GM12864 (cell line): ENCODE data around the gene ARNT2.
A peak's percentile ranks its signal among the peaks of the same experiment; 100 is the strongest.

ENCODE experiments used
- DNase-seq: peaks from one replicate; pipeline ENCODE4 v3.0.0-alpha.2; 2011; ENCODE audit warnings: low read depth
- H3K4me3 ChIP-seq: 2 replicates; pipeline ENCODE4 v1.5.1; 2011; ENCODE audit warnings: mild to moderate bottlenecking, low read depth, low read length, control low read depth
- TF ChIP-seq, protein P1 (sequence below): IDR thresholded peaks from 2 replicates; pipeline ENCODE4 v1.5.1; 2011; ENCODE audit warnings: low read depth, mild to moderate bottlenecking, moderate library complexity, low read length, control low read depth, inconsistent platforms; ENCODE audit errors: missing control alignments

Gene ARNT2

DNA sequence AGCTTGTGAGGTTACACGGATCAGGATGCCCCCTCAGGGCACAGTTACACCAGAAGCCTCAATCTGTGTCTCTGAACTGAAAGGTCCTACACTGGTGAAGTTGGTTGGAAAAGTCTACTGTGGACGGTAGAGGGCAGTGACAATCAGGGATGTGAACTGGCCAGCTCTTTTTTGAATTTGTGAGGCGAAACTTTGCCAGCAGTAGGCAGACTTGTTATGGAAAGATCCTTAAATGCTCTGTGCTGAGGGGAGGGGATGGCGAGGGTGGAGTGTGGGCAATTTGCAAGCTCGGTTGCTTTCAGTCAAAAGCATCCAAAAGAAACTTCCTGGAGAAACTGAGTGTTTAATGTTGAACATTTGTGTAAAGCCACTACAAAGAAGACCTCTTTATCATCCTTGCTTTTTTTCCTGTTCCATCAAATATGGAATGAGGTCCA, 163.6 kb downstream of the ARNT2 start:
- H3K4me3 ChIP-seq, result no peak overlapping the region
- TF ChIP-seq, protein P1, sequence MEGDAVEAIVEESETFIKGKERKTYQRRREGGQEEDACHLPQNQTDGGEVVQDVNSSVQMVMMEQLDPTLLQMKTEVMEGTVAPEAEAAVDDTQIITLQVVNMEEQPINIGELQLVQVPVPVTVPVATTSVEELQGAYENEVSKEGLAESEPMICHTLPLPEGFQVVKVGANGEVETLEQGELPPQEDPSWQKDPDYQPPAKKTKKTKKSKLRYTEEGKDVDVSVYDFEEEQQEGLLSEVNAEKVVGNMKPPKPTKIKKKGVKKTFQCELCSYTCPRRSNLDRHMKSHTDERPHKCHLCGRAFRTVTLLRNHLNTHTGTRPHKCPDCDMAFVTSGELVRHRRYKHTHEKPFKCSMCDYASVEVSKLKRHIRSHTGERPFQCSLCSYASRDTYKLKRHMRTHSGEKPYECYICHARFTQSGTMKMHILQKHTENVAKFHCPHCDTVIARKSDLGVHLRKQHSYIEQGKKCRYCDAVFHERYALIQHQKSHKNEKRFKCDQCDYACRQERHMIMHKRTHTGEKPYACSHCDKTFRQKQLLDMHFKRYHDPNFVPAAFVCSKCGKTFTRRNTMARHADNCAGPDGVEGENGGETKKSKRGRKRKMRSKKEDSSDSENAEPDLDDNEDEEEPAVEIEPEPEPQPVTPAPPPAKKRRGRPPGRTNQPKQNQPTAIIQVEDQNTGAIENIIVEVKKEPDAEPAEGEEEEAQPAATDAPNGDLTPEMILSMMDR, result peak; percentile 59
- DNase-seq, result no peak

DNA sequence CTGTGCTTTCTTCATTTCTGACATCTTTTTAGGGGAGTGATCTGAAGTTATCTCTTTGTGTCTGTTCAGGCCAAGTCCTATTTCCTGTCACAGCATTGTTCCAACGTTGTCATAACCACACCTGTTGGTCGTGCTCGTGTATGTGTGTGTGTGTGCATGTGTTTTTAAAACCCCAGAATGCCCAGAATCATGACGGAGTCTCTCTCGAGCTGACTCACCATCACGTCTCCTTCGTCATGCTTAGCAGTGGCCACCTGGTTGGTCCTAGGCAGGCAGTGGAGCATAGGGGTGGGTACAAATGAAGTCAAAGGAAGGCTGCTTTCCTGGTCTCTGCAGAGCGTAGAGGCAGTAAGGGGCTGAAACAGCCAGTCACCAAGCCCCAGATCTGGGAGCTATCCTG, 164.1 kb downstream of the ARNT2 start:
- no peak for DNase-seq
- TF ChIP-seq, protein P1, result no peak
- H3K4me3 ChIP-seq, result no peak overlapping the region

DNA sequence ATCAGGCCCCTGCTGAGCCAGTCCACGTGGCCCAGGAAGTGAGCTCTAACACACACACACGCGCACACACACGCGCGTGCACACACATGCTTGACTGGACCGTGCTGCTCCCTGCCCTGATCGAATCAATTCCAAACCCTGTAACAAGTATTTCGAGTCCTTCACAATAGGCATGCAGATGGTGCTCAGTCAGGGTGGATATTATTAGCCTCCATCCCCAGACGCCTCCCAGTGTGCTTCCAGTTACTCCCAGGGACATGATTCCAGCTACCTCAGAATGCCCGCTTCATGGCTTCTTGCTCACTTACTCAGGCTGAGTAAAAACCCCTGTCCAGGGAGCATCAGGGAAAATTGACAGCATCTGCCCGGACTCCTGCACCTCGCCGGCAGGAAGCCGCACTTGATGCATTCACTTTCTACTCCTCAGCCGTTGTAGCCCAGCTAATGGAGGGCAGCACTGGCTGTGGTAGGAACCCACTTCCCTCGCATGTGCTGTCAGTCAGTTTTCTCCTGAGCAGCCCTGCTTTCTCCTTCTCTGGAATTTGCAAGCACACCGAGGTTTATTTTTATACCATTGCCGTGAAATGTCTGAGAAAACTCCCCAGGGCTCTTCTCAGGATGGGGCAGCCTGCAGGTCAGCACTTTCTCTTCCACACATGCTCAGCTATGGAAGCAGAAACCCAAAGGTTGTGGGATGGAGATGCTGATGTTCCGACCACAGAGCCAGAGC, 164.9 kb downstream of the ARNT2 start:
- H3K4me3 ChIP-seq, result no peak overlapping the region
- no peak for DNase-seq
- TF ChIP-seq, protein P1, result no peak

DNA sequence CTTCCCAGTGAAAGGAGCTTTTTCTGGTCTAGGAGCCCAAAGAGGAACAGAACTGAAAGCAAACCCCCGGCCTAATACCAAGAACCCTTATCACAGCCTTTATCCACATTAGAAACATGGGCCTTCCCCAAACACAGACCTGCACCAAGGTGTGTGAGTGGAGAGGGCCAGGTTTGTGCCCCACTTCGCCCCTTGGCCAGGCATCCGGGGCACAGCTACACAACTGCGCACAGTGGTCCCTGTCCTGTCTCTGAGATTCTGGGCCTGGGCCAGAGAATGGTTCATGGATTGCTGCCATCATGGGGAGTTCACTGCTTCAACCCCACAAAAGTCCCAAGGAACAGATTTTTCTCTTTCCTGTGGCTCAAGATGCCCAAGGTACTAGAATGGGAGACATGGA, 165.5 kb downstream of the ARNT2 start:
- H3K4me3 ChIP-seq, result no peak overlapping the region
- no peak for DNase-seq
- TF ChIP-seq, protein P1, result no peak

DNA sequence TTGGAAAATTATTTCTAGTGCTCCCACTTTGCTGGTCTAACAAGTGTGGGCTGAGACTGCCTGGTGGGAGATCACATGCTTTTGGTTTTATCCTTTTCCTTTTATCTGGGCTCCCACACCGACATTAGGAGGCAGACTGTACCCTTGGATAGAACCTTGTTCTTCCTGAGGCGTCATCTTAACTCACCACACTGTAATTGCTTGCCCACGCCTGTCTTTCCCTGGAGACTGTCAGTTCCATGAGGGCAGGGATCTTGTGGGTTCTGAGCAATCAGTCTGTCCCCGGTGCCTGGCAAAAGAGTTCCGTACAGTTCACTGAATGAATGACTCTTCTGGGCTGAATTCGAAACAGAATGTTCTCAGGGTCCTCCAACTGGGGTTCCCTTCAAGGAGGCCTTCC, 166.4 kb downstream of the ARNT2 start:
- no peak for DNase-seq

DNA sequence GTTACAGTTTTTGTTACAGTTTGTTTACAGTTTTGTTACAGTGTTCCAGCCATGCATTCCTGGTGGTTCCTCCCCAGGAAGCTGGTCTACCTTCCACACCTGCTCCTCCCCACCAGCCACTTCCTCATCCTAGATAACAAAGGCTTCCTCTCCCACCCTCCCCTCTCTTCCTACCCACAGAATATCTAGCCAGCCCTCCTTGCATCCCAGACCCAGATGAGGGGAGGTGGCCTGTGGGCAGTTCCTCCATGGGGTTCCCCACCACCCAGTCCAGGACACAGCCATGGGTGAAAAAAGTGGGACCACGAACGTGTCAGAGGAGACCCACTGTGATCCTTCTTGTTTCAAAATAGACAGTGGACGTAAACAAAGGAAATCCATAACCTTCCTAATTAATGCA, 168.2 kb downstream of the ARNT2 start:
- H3K4me3 ChIP-seq, result no peak overlapping the region
- no peak for DNase-seq
- TF ChIP-seq, protein P1, result no peak

More for the DNA sequence above, 166.4 kb downstream of the ARNT2 start:
- H3K4me3 ChIP-seq, result no peak overlapping the region
- TF ChIP-seq, protein P1, result no peak

DNA sequence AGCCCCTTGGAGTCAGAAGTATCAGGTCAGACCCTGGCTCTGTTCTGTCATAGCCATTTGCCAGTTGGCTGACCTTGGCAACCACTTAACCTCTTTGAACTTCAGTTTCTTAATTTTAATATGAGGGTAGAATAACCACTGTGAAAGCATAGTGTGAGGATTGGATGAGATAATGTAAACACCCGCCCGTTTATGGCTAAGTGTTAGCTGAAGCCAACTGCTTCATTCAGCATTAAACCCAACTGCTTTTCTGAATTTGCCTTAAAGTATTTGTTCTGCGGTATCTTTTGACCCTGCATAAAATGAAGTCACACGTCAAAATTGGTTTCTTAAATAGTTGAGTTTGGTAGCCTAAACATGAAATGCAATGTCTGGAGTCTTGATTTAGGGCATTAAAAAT, 169.4 kb downstream of the ARNT2 start:
- TF ChIP-seq, protein P1, result no peak
- DNase-seq, result no peak
- no peak overlapping the region for H3K4me3 ChIP-seq
